ENCODE results near the gene NAA20. TPM values are rescaled to one million over a fixed set of nuclear protein-coding genes. Genes with fewer than 3 reads are reported as not detected.

Gene NAA20
- total and polyA plus RNA-seq, 2 donors (not counting 1 experiment from before 2014, with no cell fraction given): 20.3 to 27.1 TPM

DNA sequence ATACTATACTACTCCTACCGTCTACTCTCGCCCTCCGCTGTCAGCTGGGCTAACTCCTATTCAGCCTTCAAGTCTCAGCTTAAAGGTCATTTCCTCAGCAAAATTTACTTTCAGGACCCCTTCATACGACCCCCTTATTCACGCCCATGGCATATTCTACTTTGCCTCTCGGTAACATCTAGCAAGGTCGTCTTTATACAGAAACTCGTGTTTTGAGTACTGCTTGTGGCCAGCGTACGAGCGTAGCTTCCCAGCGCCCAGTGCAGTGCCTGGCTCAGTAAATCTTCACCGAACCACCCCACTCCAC, 34.6 kb downstream of the NAA20 start:
- H3K27ac ChIP-seq (ENCODE audit: low read length in 2 of 2): peak overlapping the region; percentile 78 to 91
- Mint-ChIP-seq H3K27ac (peak overlapping the region; percentile 97), H3K27me3 (peaks cover 7% of the 10 kb centered on the region), H3K9me3 (ENCODE audit: insufficient read depth) (no peaks in the 10 kb centered on the region), H3K4me1 (peaks cover 23% of the 10 kb centered on the region), H3K4me3 (peak overlapping the region; percentile 99)
- peak overlapping the region; percentile 85 to 98 (median 97) for H3K4me3 ChIP-seq (ENCODE audit: control extremely low read depth in 1 of 5, extremely low read depth in 1 of 5, insufficient read depth in 1 of 5, low read depth in 2 of 5, low read length in 4 of 5)
- ChIA-PET POLR2A (interaction anchor here (1.7 kb wide), 1 partner anchor 34 kb away, joined by 12 read pairs; the partner anchor contains the start of gene NAA20), CTCF (interaction anchor here (0.6 to 1.6 kb wide), 4 partner anchors 14 to 35 kb away, joined by 3 to 12 read pairs (median 4); partner anchors contain the start of gene NAA20)
- TF ChIP-seq, protein P1, sequence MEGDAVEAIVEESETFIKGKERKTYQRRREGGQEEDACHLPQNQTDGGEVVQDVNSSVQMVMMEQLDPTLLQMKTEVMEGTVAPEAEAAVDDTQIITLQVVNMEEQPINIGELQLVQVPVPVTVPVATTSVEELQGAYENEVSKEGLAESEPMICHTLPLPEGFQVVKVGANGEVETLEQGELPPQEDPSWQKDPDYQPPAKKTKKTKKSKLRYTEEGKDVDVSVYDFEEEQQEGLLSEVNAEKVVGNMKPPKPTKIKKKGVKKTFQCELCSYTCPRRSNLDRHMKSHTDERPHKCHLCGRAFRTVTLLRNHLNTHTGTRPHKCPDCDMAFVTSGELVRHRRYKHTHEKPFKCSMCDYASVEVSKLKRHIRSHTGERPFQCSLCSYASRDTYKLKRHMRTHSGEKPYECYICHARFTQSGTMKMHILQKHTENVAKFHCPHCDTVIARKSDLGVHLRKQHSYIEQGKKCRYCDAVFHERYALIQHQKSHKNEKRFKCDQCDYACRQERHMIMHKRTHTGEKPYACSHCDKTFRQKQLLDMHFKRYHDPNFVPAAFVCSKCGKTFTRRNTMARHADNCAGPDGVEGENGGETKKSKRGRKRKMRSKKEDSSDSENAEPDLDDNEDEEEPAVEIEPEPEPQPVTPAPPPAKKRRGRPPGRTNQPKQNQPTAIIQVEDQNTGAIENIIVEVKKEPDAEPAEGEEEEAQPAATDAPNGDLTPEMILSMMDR (IDR thresholded peaks at IDR 0.05): no peak
- no peak for TF ChIP-seq EZH2 (IDR thresholded peaks at IDR 0.05; ENCODE audit: borderline replicate concordance, insufficient read depth, low read depth, low read length, poor library complexity, severe bottlenecking)
- ATAC-seq (ENCODE audit: low read depth) (no peak), DNase-seq (no peak)
- peaks cover 0 to 35% of the 10 kb centered on the region in 2 experiments for H3K36me3 ChIP-seq (replicated peaks in 1 of 2; ENCODE audit: control extremely low read depth in 1 of 2, control insufficient read depth in 1 of 2, extremely low read depth in 1 of 2, insufficient read depth in 2 of 2, low read length in 1 of 2)
- peak overlapping the region; percentile 95 for H3K9ac ChIP-seq (ENCODE audit: low read length)
- peaks cover 7 to 14% of the 10 kb centered on the region in 2 donors for H3K4me1 ChIP-seq (ENCODE audit: control insufficient read depth in 2 of 2, insufficient read depth in 2 of 2, low read length in 2 of 2)
- H2AFZ ChIP-seq (ENCODE audit: insufficient read depth, low read depth, low read length, poor library complexity, severe bottlenecking): peak overlapping the region; percentile 99
- WGBS (ENCODE audit: insufficient coverage): 5% methylated on average over 13 of the region's 13 CpGs
- intact Hi-C loops (cut with micrococcal nuclease): loop anchor here (1.0 to 10.0 kb wide), 8 partner anchors 30 to 1544 kb away; partner anchors contain the start of genes NAA20, SEC23B, SMIM26 and XRN2
- H3K79me2 ChIP-seq (ENCODE audit: control insufficient read depth, insufficient read depth, low read length): peaks cover 17% of the 10 kb centered on the region
- H4K20me1 ChIP-seq (ENCODE audit: control insufficient read depth, insufficient read depth, low read length, poor library complexity, severe bottlenecking): peaks cover 13% of the 10 kb centered on the region
- H3K9me3 ChIP-seq (ENCODE audit: control extremely low read depth in 1 of 3, control insufficient read depth in 2 of 3, insufficient read depth in 1 of 3, low read length in 2 of 3): no peaks in the 10 kb centered on the region
- peaks cover 0 to 9% (median 5%) of the 10 kb centered on the region in 4 experiments for H3K27me3 ChIP-seq (replicated peaks in 1 of 4; ENCODE audit: control extremely low read depth in 1 of 4, control insufficient read depth in 3 of 4, insufficient read depth in 4 of 4, low read length in 3 of 4)
- H3K4me2 ChIP-seq (replicated peaks; ENCODE audit: low read depth, low read length, poor library complexity, severe bottlenecking): peak overlapping the region; percentile 78
